ENCODE data around the gene SLC6A2. TPM values are rescaled to one million over a fixed set of nuclear protein-coding genes. Genes with fewer than 3 reads are reported as not detected.

SLC6A2 gene
- total and polyA plus RNA-seq, 2 experiments from 2014 or later: 0.35 to 0.39 TPM

DNA sequence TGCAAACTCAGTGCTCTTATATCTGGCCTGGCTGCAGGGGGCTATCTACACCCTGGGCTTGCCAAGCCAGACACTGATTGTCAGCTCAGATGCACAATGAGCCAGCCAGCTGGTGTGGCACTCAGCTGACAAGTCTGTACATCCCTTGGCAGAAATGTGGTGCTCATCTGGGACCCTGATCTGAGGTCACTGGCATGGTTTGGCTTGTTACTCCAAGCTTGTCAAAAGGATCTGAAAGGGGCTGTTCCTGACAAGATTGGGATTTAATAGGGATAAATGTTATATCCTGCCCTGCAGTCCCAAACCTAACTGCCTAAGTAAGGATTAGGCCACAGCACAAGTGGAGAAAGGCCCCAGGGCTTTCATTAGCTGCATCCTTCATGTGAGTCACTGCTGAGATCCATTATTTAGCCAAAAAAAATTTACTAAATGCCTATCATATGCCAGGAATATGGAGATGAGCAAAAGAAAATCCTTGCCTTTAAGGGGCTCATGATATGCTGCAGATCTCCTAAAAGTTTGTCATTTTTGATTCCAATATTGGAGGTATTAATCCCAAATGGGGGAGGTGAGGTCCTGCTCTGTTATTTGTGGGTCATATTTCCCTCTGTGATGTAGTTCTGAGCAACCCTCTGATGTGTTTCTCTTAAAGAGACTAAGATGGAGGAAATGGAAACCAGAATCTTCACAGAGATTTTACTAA is 6.3 kb downstream of the SLC6A2 start (continued):
- TF ChIP-seq, protein P1, sequence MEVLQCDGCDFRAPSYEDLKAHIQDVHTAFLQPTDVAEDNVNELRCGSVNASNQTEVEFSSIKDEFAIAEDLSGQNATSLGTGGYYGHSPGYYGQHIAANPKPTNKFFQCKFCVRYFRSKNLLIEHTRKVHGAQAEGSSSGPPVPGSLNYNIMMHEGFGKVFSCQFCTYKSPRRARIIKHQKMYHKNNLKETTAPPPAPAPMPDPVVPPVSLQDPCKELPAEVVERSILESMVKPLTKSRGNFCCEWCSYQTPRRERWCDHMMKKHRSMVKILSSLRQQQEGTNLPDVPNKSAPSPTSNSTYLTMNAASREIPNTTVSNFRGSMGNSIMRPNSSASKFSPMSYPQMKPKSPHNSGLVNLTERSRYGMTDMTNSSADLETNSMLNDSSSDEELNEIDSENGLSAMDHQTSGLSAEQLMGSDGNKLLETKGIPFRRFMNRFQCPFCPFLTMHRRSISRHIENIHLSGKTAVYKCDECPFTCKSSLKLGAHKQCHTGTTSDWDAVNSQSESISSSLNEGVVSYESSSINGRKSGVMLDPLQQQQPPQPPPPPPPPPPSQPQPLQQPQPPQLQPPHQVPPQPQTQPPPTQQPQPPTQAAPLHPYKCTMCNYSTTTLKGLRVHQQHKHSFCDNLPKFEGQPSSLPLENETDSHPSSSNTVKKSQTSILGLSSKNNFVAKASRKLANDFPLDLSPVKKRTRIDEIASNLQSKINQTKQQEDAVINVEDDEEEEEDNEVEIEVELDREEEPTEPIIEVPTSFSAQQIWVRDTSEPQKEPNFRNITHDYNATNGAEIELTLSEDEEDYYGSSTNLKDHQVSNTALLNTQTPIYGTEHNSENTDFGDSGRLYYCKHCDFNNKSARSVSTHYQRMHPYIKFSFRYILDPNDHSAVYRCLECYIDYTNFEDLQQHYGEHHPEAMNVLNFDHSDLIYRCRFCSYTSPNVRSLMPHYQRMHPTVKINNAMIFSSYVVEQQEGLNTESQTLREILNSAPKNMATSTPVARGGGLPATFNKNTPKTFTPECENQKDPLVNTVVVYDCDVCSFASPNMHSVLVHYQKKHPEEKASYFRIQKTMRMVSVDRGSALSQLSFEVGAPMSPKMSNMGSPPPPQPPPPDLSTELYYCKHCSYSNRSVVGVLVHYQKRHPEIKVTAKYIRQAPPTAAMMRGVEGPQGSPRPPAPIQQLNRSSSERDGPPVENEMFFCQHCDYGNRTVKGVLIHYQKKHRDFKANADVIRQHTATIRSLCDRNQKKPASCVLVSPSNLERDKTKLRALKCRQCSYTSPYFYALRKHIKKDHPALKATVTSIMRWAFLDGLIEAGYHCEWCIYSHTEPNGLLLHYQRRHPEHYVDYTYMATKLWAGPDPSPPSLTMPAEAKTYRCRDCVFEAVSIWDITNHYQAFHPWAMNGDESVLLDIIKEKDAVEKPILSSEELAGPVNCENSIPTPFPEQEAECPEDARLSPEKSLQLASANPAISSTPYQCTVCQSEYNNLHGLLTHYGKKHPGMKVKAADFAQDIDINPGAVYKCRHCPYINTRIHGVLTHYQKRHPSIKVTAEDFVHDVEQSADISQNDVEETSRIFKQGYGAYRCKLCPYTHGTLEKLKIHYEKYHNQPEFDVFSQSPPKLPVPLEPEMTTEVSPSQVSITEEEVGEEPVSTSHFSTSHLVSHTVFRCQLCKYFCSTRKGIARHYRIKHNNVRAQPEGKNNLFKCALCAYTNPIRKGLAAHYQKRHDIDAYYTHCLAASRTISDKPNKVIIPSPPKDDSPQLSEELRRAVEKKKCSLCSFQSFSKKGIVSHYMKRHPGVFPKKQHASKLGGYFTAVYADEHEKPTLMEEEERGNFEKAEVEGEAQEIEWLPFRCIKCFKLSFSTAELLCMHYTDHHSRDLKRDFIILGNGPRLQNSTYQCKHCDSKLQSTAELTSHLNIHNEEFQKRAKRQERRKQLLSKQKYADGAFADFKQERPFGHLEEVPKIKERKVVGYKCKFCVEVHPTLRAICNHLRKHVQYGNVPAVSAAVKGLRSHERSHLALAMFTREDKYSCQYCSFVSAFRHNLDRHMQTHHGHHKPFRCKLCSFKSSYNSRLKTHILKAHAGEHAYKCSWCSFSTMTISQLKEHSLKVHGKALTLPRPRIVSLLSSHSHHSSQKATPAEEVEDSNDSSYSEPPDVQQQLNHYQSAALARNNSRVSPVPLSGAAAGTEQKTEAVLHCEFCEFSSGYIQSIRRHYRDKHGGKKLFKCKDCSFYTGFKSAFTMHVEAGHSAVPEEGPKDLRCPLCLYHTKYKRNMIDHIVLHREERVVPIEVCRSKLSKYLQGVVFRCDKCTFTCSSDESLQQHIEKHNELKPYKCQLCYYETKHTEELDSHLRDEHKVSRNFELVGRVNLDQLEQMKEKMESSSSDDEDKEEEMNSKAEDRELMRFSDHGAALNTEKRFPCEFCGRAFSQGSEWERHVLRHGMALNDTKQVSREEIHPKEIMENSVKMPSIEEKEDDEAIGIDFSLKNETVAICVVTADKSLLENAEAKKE (CRISPR knock-in tag; IDR thresholded peaks at IDR 0.05): no peak
- TF ChIP-seq, protein P2, sequence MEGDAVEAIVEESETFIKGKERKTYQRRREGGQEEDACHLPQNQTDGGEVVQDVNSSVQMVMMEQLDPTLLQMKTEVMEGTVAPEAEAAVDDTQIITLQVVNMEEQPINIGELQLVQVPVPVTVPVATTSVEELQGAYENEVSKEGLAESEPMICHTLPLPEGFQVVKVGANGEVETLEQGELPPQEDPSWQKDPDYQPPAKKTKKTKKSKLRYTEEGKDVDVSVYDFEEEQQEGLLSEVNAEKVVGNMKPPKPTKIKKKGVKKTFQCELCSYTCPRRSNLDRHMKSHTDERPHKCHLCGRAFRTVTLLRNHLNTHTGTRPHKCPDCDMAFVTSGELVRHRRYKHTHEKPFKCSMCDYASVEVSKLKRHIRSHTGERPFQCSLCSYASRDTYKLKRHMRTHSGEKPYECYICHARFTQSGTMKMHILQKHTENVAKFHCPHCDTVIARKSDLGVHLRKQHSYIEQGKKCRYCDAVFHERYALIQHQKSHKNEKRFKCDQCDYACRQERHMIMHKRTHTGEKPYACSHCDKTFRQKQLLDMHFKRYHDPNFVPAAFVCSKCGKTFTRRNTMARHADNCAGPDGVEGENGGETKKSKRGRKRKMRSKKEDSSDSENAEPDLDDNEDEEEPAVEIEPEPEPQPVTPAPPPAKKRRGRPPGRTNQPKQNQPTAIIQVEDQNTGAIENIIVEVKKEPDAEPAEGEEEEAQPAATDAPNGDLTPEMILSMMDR (conservative IDR thresholded peaks at IDR 0.05; ENCODE audit: low read depth in 2 of 2): no peak
- TF ChIP-seq, protein P3, sequence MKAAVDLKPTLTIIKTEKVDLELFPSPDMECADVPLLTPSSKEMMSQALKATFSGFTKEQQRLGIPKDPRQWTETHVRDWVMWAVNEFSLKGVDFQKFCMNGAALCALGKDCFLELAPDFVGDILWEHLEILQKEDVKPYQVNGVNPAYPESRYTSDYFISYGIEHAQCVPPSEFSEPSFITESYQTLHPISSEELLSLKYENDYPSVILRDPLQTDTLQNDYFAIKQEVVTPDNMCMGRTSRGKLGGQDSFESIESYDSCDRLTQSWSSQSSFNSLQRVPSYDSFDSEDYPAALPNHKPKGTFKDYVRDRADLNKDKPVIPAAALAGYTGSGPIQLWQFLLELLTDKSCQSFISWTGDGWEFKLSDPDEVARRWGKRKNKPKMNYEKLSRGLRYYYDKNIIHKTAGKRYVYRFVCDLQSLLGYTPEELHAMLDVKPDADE (IDR thresholded peaks at IDR 0.05): no peak
- TF ChIP-seq CREB1 (CRISPR knock-in tag; IDR thresholded peaks at IDR 0.05; ENCODE audit: low read depth): no peak
- no peak for TF ChIP-seq STAT1 (IDR thresholded peaks at IDR 0.05; ENCODE audit: unreplicated experiment)
- no peak for TF ChIP-seq NANOG (IDR thresholded peaks at IDR 0.05; ENCODE audit: borderline replicate concordance)
